Epidermal melanocyte (primary cell): ENCODE measurements around the gene TUBA4B.
"Not testable (repeated sequence)": the region's sequence is repeated elsewhere in the genome, so short reads cannot be mapped to it uniquely, and the experiment has no call there.

Experiments
- DNase-seq: peaks from one replicate; pipeline ENCODE4 v3.0.0; 2011; ENCODE audit warnings: low spot score; ENCODE audit not compliant: insufficient read length

TUBA4B gene

GRCh38 chr2:219247678-219248642 lies 5.1 kb upstream of the TUBA4B start:
- DNase-seq: no peak

GRCh38 chr2:219248845-219249202 lies 4.2 kb upstream of the TUBA4B start:
- DNase-seq: no peak

DNA sequence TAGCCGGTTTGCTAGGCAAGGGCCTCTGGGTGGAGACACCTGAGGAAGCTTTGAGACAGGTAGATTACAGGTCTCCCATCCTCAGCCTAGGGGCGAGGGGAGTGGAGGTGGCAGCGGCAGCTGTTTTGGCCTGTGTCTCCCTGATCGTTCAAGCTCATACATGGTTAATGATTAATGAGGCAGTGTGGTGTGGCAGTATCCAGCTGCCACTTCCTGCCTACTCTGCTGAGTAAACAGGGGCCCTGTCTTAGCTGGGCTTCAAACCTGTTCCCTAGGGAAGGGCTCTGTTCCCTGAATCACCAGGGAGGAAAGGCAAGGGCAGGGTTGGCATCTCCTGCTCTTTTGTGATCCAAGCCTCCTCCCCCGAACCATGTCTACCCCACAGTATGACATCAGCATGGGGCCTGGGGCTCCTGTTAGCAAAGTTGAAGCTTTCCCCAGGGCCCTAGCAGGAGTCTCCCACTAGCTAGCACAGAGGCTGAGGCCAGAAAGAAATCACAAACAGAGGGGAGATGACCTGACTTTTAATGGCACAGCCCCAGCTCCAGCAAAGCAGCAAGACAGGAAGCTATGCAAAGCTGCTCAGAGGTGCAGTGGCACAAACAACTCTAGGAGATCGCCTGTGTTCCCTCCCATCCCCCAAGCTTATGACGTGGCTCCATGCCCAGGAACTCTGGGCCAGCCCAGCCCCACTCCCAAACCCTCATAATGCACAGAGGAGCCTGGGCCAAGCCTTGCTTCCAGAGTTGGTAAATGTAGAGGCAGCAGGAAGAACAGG lies 3.7 kb upstream of the TUBA4B start:
- DNase-seq: no peak

- DNase-seq: no peak
Measured at GRCh38 chr2:219250049-219250781, 2.8 kb upstream of the TUBA4B start.

- DNase-seq: no peak
Measured at GRCh38 chr2:219251656-219252055, 1.4 kb upstream of the TUBA4B start.

- DNase-seq: no peak
Measured at GRCh38 chr2:219252084-219252483, 959 bp upstream of the TUBA4B start.

GRCh38 chr2:219252570-219252899 lies 508 bp upstream of the TUBA4B start:
- DNase-seq: no peak

DNA sequence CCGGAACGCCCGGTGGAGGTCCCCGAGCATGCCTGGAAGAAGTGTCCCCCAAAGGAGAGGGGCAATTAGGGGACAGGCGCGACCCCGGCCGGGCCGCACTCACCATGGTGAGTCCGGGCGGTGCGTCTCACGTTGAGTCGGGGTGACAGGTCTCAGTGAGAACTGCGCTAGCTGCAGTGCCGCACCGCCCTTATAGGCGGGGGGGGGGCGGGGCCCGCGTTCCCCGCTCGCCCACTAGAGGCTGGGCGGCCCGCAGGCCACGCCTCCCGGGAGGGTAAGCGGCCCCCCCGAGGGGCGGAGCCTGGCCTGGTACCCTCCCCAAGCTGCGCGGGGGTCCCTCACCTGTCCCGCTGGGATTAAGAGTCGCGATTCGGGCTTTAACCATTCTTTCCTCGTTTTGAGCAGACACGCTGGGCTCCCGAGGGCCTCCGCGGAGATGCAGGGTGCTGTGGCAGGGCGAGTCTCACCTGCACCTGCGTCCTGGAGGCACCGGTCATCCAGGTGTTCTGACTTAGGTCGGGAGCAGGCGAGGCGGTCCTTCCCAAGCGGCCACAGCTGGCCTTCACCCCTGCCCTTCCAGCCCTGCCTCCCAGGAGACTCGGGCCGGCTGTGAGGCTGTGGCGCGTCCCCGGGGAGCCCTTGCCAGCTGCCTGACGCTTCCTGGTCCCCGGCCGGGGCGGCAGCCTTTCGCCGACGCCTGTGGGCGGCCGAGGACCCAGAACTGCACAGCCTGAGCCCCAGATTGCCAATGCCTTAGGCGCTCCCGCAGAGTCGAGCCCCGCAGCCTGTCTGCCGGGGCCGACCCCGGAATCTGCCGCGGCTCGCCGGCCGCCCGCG lies 928 bp downstream of the TUBA4B start, which contains the start of gene TUBA4A:
TSS of gene TUBA4A (minus strand) at position 166 of the 837 bp plus-strand sequence. CDS start at position 106, 60 bp downstream.
- peak; percentile 79 for DNase-seq

DNA sequence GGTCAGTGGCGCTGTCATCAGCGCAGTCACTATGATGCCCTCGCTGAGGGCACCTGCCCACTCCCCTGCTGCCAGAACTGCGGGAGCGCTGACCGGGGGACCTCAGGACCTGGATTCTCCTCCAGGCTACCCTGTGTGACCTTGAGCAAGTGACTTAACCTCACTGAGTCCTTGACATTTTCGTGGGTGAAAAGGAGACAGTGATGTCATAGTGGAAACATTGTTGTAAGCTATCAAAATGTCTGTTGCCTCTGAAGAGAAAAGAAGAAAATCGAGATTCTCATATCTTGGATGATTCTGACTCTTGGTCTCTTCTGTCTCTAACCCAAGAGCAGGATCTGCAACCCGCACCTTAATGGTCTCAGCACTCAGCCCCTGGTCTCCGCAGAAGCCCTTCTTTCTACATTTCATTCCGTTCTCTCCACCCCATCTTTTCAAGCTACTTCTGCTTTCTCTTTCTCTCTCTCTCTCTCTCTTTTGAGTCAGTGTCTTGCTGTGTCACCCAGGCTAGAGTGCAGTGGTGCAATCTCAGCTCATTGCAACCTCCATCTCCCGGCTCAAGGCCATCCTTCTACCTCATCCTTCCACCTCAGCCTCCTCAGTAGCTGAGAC lies 1.7 kb downstream of the TUBA4B start:
- DNase-seq: no peak

- not testable (repeated sequence) for DNase-seq
Measured at GRCh38 chr2:219258942-219259341, 5.9 kb downstream of the TUBA4B start.

DNA sequence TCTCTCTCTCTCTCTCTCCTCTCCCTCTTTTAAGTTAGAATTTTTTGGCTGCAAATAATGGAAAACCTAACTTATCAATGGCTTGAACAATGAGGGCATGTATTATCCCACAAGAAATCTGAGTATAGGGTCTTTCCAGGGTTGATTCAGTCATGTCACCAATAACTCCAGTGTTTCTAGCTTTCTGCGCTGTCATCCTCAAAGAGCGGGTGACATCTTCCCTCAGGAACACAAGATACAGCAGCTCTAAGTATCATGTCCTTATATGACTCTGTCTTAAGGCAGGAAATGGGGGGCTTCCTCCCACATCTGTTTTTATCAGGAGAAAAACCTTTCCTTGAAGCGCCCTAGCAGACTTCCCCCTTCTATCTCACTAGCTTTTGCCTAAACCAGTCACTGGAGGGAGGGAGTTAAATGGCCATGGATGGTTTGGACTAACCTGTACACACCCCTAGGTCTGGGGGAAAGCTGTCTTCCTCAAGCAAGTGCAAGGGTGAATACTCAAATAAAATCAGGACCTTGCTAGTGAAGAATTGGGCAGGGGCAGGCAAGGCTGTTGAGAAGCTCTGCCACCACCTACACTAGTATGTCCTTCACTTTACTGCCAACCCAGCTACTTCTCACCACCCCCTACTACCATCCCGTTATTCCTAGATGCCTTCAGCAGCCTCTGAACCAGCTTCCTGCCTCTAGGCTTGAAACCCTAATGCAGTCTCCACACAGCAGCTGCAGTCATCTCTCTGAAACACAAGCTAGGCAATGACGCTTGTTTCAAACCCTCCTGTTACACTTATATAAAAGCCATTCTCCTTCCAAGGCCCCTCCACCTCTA lies 8.2 kb downstream of the TUBA4B start:
- DNase-seq: no peak

- no peak for DNase-seq
Measured at GRCh38 chr2:219266232-219266631, 13.2 kb downstream of the TUBA4B start.

- DNase-seq: no peak
Measured at GRCh38 chr2:219266886-219267285, 13.8 kb downstream of the TUBA4B start.

GRCh38 chr2:219268294-219268693 lies 15.3 kb downstream of the TUBA4B start:
- DNase-seq: no peak

DNA sequence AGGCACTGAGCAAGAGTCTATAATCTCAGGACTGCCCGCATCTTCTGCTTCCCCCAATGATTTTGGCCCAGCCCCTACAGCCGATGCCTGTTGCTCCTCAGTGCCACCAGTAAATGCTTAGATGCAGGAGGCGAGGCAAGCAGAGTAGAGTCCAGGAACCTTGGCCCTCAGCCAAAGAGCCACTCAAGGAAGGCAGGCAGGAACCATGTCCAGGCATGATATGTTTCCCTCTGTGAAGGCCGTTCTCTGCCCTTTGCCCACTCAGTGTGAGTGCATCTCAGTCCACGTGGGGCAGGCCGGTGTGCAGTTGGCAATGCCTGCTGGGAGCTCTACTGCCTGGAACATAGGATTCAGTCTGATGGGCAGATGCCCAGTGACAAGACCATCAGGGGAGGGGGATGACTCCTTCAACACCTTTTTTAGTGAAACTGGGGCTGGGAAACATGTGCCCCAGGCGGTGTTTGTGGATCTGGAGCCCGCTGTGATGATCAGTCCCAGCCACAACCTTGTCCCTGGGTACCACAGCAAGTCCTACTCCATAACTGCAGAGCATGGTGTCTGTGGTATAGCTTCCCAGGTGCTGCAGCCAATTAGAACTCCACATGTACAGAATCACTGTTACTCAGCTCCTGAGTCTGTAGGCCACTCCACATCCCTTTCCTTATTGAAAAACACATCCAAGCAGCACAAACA lies 16.5 kb downstream of the TUBA4B start:
- no peak for DNase-seq

DNA sequence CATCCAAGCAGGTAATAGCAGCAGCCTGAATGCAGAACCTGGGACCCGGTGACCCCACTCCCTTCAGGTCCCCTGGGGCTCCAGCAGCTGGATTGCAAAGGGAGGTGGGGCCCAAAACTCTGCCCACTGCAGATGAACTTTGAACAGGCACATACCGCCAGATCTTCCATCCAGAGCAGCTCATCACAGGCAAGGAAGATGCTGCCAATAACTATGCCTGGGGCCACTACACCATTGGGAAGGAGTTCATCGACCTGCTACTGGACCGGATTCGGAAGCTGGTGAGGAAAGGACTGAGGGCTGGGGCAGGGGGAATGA lies 17.0 kb downstream of the TUBA4B start:
- no peak for DNase-seq

DNA sequence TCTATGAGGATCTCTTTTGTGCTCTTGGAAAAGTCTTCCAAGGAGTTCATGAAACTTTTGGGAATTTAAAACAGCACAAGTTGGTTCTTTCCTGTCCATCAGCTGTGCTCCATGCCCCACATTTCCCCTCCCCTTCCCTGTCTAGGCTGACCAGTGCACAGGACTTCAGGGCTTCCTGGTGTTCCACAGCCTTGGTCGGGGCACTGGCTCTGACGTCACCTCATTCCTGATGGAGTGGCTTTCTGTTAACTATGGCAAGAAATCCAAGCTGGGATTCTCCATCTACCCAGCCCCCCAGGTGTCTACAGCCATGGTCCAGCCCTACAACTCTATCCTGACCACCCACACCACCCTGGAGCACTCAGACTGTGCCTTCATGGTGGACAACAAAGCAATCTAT lies 18.0 kb downstream of the TUBA4B start:
- no peak for DNase-seq

DNA sequence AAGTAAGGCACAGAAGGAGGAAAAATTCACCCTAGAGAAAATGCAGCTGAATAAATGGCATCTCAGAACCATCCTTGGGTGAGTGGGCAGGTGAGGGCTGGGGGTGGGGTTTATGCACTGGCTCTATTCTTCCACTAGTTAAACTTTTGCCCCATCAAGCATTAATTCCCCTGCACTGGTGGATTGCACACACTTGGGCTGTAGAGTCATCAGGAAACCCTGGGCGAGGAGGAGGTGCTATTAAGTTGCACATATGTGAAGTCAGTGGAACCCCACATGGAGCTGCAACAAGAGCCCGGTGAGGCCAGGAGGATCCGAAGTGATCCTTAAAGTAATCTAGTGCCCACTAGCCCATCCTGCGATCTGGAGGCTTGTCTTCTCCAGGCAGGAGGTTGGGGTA lies 19.3 kb downstream of the TUBA4B start:
- DNase-seq: no peak

- no peak for DNase-seq
Measured at GRCh38 chr2:219272995-219273394, 20.0 kb downstream of the TUBA4B start.
